GM04503 (cell line): ENCODE results near the gene FAM83C.

ENCODE experiments used
- DNase-seq: peaks from one replicate; pipeline ENCODE4 v3.0.0-alpha.2; 2012; ENCODE audit warnings: low read depth

The FAM83C gene

GRCh38 chr20:35291654-35292503 lies at the start of gene FAM83C:
Gene FAM83C, minus strand, starts transcription at chr20:35292425. Its CDS starts 121 bp downstream, at chr20:35292304.
- no peak for DNase-seq

GRCh38 chr20:35341366-35342028 lies 49.3 kb upstream of the FAM83C start:
- DNase-seq, result no peak

GRCh38 chr20:35340436-35340835 lies 48.2 kb upstream of the FAM83C start:
- DNase-seq, result no peak

GRCh38 chr20:35339636-35340035 lies 47.4 kb upstream of the FAM83C start:
- DNase-seq, result no peak

GRCh38 chr20:35339007-35339406 lies 46.8 kb upstream of the FAM83C start:
- peak; percentile 96 for DNase-seq

- DNase-seq, result no peak
Measured at GRCh38 chr20:35334311-35335101, 42.3 kb upstream of the FAM83C start.

GRCh38 chr20:35333606-35334005 lies 41.4 kb upstream of the FAM83C start:
- no peak for DNase-seq

- DNase-seq, result no peak
Measured at GRCh38 chr20:35332540-35333200, 40.4 kb upstream of the FAM83C start.

GRCh38 chr20:35329435-35330139 lies 37.4 kb upstream of the FAM83C start:
- DNase-seq, result no peak

- DNase-seq, result no peak
Measured at GRCh38 chr20:35328689-35329088, 36.5 kb upstream of the FAM83C start.

- no peak for DNase-seq
Measured at GRCh38 chr20:35328095-35328685, 36.0 kb upstream of the FAM83C start.

GRCh38 chr20:35327074-35327976 lies 35.1 kb upstream of the FAM83C start:
- peak; percentile 84 for DNase-seq

- no peak for DNase-seq
Measured at GRCh38 chr20:35326740-35327073, 34.5 kb upstream of the FAM83C start.

- DNase-seq, result no peak
Measured at GRCh38 chr20:35326021-35326739, 34.0 kb upstream of the FAM83C start.

GRCh38 chr20:35325401-35325800 lies 33.2 kb upstream of the FAM83C start:
- DNase-seq, result no peak

GRCh38 chr20:35320396-35321126 lies 28.3 kb upstream of the FAM83C start:
- DNase-seq, result peak; percentile 70

GRCh38 chr20:35319871-35320197 lies 27.6 kb upstream of the FAM83C start:
- peak; percentile 51 for DNase-seq

- peak; percentile 47 for DNase-seq
Measured at GRCh38 chr20:35319192-35319870, 27.1 kb upstream of the FAM83C start.
